K562 (cell line): Measurements from ENCODE around the gene SLC20A1. TPM values are rescaled to one million over a fixed set of nuclear protein-coding genes. Genes with fewer than 3 reads are reported as not detected.

Experiments used
- CHD7 ChIP-seq: fragments of 200-600 bp; sonication (generic); IDR thresholded peaks from one replicate; pipeline ENCODE4 v1.6.1; 2012; ENCODE audit warnings: mild to moderate bottlenecking, low read depth, low read length, inconsistent platforms
- CXXC5 ChIP-seq: fragments of 250-450 bp; sonication (Bioruptor Pico); IDR thresholded peaks from 2 replicates; pipeline ENCODE4 v1.8.0; 2022; ENCODE audit warnings: inconsistent platforms, mild to moderate bottlenecking, moderate library complexity
- HES1 ChIP-seq: fragments of 450-650 bp; IDR thresholded peaks from 2 replicates; pipeline ENCODE4 v1.6.1; 2016; ENCODE audit warnings: low read depth, mild to moderate bottlenecking, moderate library complexity
- HNRNPH1 ChIP-seq: fragments of 200-400 bp; formaldehyde crosslinking; optimal IDR thresholded peaks from 2 replicates; pipeline ENCODE3; 2017; ENCODE audit warnings: low read depth, mild to moderate bottlenecking, low read length, moderate library complexity
- LARP7 ChIP-seq: fragments of 450-650 bp; IDR thresholded peaks from 2 replicates; pipeline ENCODE4 v1.6.1; 2016
- MBD1 ChIP-seq: fragments of 250-450 bp; sonication (Bioruptor Pico); IDR thresholded peaks from 2 replicates; pipeline ENCODE4 v1.8.0; 2022; ENCODE audit warnings: inconsistent platforms
- NCOA1 ChIP-seq: fragments of 450-650 bp; IDR thresholded peaks from 2 replicates; pipeline ENCODE4 v1.6.1; 2016; ENCODE audit warnings: low read depth
- PHF20 ChIP-seq: fragments of 450-650 bp; IDR thresholded peaks from 2 replicates; pipeline ENCODE4 v1.6.1; 2018; ENCODE audit not compliant: partially characterized antibody
- PKNOX1 ChIP-seq: fragments of 450-650 bp; IDR thresholded peaks from 2 replicates; pipeline ENCODE4 v1.6.1; 2016
- POLR3G ChIP-seq: IDR thresholded peaks from 2 replicates; pipeline ENCODE4 v1.6.1; 2011; ENCODE audit not compliant: insufficient read length, insufficient replicate concordance; ENCODE audit errors: extremely low read depth
- SAFB ChIP-seq: fragments of 200-400 bp; formaldehyde crosslinking; IDR thresholded peaks from 2 replicates; pipeline ENCODE4 v1.6.1; 2017; ENCODE audit warnings: low read depth, low read length, borderline replicate concordance
- SMAD3 ChIP-seq: fragments of 450-650 bp; formaldehyde crosslinking; conservative IDR thresholded peaks from 2 replicates; pipeline ENCODE4 v1.4.0; 2020; ENCODE audit warnings: mild to moderate bottlenecking
- WHSC1 ChIP-seq: IDR thresholded peaks from one replicate; pipeline ENCODE4 v1.6.1; 2012; ENCODE audit warnings: low read length, control low read depth, inconsistent platforms
- ZNF217 ChIP-seq: sonication (generic); formaldehyde crosslinking; IDR thresholded peaks from 2 replicates; pipeline ENCODE4 v1.8.0; 2022; ENCODE audit warnings: mild to moderate bottlenecking, missing genetic modification reagents
- ZNF23 ChIP-seq: fragments of 250-450 bp; sonication (Bioruptor Pico); IDR thresholded peaks from 2 replicates; pipeline ENCODE4 v1.4.0; 2020; ENCODE audit warnings: mild to moderate bottlenecking
- ZNF444 ChIP-seq: fragments of 250-450 bp; sonication (Bioruptor Pico); IDR thresholded peaks from 2 replicates; pipeline ENCODE4 v1.4.0; 2020; ENCODE audit warnings: mild to moderate bottlenecking, moderate library complexity
- polyA plus RNA-seq, 8 experiments: library from polyadenylated mRNA; depleted of rRNA in 4 of 8; stranded (reverse) in 5 of 8; unstranded in 3 of 8; fragments of >200 nt; fragmentation: Nextera tagmentation in 2 of 8; fragmentation: Illumina TruSeq in 1 of 8; extraction: Ambion mirVana in 2 of 8; extraction: Trizol in 1 of 8; gene quantifications; 2 replicates each; pipeline versions ENCODE4 v1.2.1 to v1.2.3, GENCODE V29; 2011 to 2014; ENCODE audit warnings: inconsistent platforms in 1 of 8, missing spikeins in 1 of 8
- total RNA-seq, 7 experiments: library from RNA; depleted of rRNA in 6 of 7; stranded (reverse); fragments of >200 nt in 6 of 7; fragmentation: Illumina TruSeq in 2 of 7; extraction: Trizol in 2 of 7; gene quantifications; 2 replicates each; pipeline versions ENCODE4 v1.2.1 to v1.2.3, GENCODE V29; 2011 to 2021; ENCODE audit warnings: low replicate concordance in 1 of 7

The SLC20A1 gene
- total and polyA plus RNA-seq, 9 of the 15 experiments (the other 6 are each of a cell fraction or from before 2014, with no cell fraction given), result 53.8 to 150 (median 74.7) TPM

- no peak for TF ChIP-seq CHD7
- TF ChIP-seq MBD1 (CRISPR knock-in tag), result no peak
- TF ChIP-seq ZNF444 (CRISPR knock-in tag), result no peak
- 0 out of 2 replicates have a peak, but pooled peaks have one; percentile 21 for TF ChIP-seq HES1
- TF ChIP-seq POLR3G, result no peak
- no peak for TF ChIP-seq ZNF23 (CRISPR knock-in tag)
- no peak for TF ChIP-seq SAFB
- no peak for TF ChIP-seq LARP7
- TF ChIP-seq WHSC1, result no peak
- TF ChIP-seq PHF20, result no peak
- TF ChIP-seq SMAD3, result no peak
- no peak for TF ChIP-seq HNRNPH1
- TF ChIP-seq ZNF217 (CRISPR knock-in tag), result no peak
- TF ChIP-seq NCOA1, result no peak; the same call in 1 of the 2 replicates
- no peak for TF ChIP-seq PKNOX1
- TF ChIP-seq CXXC5, result peak; percentile 62
Measured at GRCh38 chr2:112692495-112692911, 46.8 kb downstream of the SLC20A1 start (continued).
